NB4 (cell line): ENCODE data around the gene POU6F2.
"Not testable (repeated sequence)": the region's sequence is repeated elsewhere in the genome, so short reads cannot be mapped to it uniquely, and the experiment has no call there.

Experiments
- DNase-seq: peaks from one replicate; pipeline ENCODE4 v3.0.0; 2010; ENCODE audit warnings: low read depth
- H3K4me3 ChIP-seq: one replicate; pipeline ENCODE4 v1.5.1; 2011; ENCODE audit warnings: mild to moderate bottlenecking, low read depth, low read length, moderate library complexity
- CTCF ChIP-seq: IDR thresholded peaks from one replicate; pipeline ENCODE4 v1.5.1; 2012; ENCODE audit warnings: low read depth, low read length
- MAX ChIP-seq: IDR thresholded peaks from 2 replicates; pipeline ENCODE4 v1.6.1; 2011; ENCODE audit warnings: low read depth, low read length
- MYC ChIP-seq: IDR thresholded peaks from 2 replicates; pipeline ENCODE4 v1.6.1; 2011; ENCODE audit warnings: low read depth, low read length
- POLR2A ChIP-seq: IDR thresholded peaks from 2 replicates; pipeline ENCODE4 v1.6.1; 2011; ENCODE audit warnings: mild to moderate bottlenecking; ENCODE audit not compliant: insufficient read length; ENCODE audit errors: extremely low read depth

Gene POU6F2

GRCh38 chr7:39184391-39184790 lies 206.7 kb downstream of the POU6F2 start:
- no peak for TF ChIP-seq MYC
- no peak for TF ChIP-seq MAX
- no peak for TF ChIP-seq POLR2A
- TF ChIP-seq CTCF: no peak
- no peak for DNase-seq
- no peak overlapping the region for H3K4me3 ChIP-seq

- H3K4me3 ChIP-seq: no peak overlapping the region
- TF ChIP-seq MAX (no peak), MYC (no peak), CTCF (no peak), POLR2A (no peak)
- no peak for DNase-seq
Measured at GRCh38 chr7:39186131-39186530, 208.4 kb downstream of the POU6F2 start.

GRCh38 chr7:39186671-39187070 lies 209.0 kb downstream of the POU6F2 start:
- no peak for TF ChIP-seq CTCF
- no peak for TF ChIP-seq POLR2A
- no peak for TF ChIP-seq MYC
- no peak for TF ChIP-seq MAX
- H3K4me3 ChIP-seq: no peak overlapping the region
- no peak for DNase-seq

GRCh38 chr7:39187130-39187529 lies 209.4 kb downstream of the POU6F2 start:
- no peak for DNase-seq
- H3K4me3 ChIP-seq: no peak overlapping the region
- TF ChIP-seq MAX: no peak

GRCh38 chr7:39192476-39192875 lies 214.8 kb downstream of the POU6F2 start:
- no peak for TF ChIP-seq CTCF
- TF ChIP-seq POLR2A: no peak
- TF ChIP-seq MYC: no peak
- TF ChIP-seq MAX: no peak

GRCh38 chr7:39194388-39194787 lies 216.7 kb downstream of the POU6F2 start:
- not testable (repeated sequence) for DNase-seq, H3K4me3 ChIP-seq

More at GRCh38 chr7:39192476-39192875, 214.8 kb downstream of the POU6F2 start:
- no peak overlapping the region for H3K4me3 ChIP-seq
- no peak for DNase-seq

GRCh38 chr7:39195967-39196366 lies 218.3 kb downstream of the POU6F2 start:
- H3K4me3 ChIP-seq: no peak overlapping the region
- TF ChIP-seq POLR2A: no peak
- TF ChIP-seq MAX: no peak
- no peak for TF ChIP-seq MYC
- no peak for TF ChIP-seq CTCF
- DNase-seq: no peak
